Neuronal stem cell (in vitro differentiated cells): ENCODE data around the gene SMAD3.

Experiments used
- DNase-seq: peaks from one replicate; pipeline ENCODE4 v3.0.0-alpha.2; 2013; ENCODE audit warnings: low spot score
- H2AFZ ChIP-seq: one replicate; pipeline ENCODE4 v1.6.1; 2013; ENCODE audit warnings: mild to moderate bottlenecking, low read length, inconsistent platforms
- H2AK5ac ChIP-seq: 2 replicates; pipeline ENCODE4 v1.6.1; 2013; ENCODE audit warnings: low read depth, mild to moderate bottlenecking, inconsistent platforms, low read length, moderate library complexity, mixed read lengths
- H2BK120ac ChIP-seq: 2 replicates; pipeline ENCODE4 v1.6.1; 2013; ENCODE audit warnings: low read depth, mild to moderate bottlenecking, inconsistent platforms, low read length, moderate library complexity, mixed read lengths
- H2BK12ac ChIP-seq: one replicate; pipeline ENCODE4 v1.6.1; 2013; ENCODE audit warnings: low read length, inconsistent platforms
- H2BK15ac ChIP-seq: 2 replicates; pipeline ENCODE4 v1.6.1; 2013; ENCODE audit warnings: mild to moderate bottlenecking, low read length, inconsistent platforms, mixed read lengths
- H2BK5ac ChIP-seq: one replicate; pipeline ENCODE4 v1.6.1; 2013; ENCODE audit warnings: inconsistent platforms, mild to moderate bottlenecking, low read length, moderate library complexity
- H3K14ac ChIP-seq: one replicate; pipeline ENCODE4 v1.6.1; 2013; ENCODE audit warnings: low read length, inconsistent platforms
- H3K18ac ChIP-seq: 2 replicates; pipeline ENCODE4 v1.6.1; 2013; ENCODE audit warnings: low read length, inconsistent platforms
- H3K23ac ChIP-seq: 2 replicates; pipeline ENCODE4 v1.6.1; 2013; ENCODE audit warnings: low read depth, mild to moderate bottlenecking, mixed read lengths, low read length, inconsistent platforms; ENCODE audit not compliant: poor library complexity
- H3K27ac ChIP-seq: replicated peaks from 3 replicates; pipeline ENCODE4 v1.5.1; 2013; ENCODE audit warnings: low read length, inconsistent platforms
- H3K27me3 ChIP-seq, 3 experiments: 2 replicates each; pipeline ENCODE4 v1.6.1; 2013; ENCODE audit warnings: low read length in 3 of 3, mild to moderate bottlenecking in 2 of 3, inconsistent platforms in 1 of 3, low read depth in 1 of 3, mixed read lengths in 1 of 3, moderate library complexity in 1 of 3; ENCODE audit not compliant: control insufficient read depth in 3 of 3, insufficient read depth in 3 of 3
- H3K36me3 ChIP-seq, 2 donors: replicated peaks in 1 of 2; 2 replicates each; pipeline ENCODE4 v1.6.1; 2013; ENCODE audit warnings: low read length in 2 of 2; ENCODE audit not compliant: control insufficient read depth in 2 of 2, insufficient read depth in 2 of 2
- H3K4ac ChIP-seq: 2 replicates; pipeline ENCODE4 v1.6.1; 2013; ENCODE audit warnings: inconsistent platforms, mild to moderate bottlenecking, low read length, moderate library complexity
- H3K4me1 ChIP-seq, 2 donors: 1 replicate in 1 of 2; 2 replicates in 1 of 2; pipeline ENCODE4 v1.6.1; 2013; ENCODE audit warnings: low read length in 2 of 2, low read depth in 1 of 2; ENCODE audit not compliant: control insufficient read depth in 2 of 2, insufficient read depth in 1 of 2
- H3K4me2 ChIP-seq: one replicate; pipeline ENCODE4 v1.6.1; 2013; ENCODE audit warnings: mild to moderate bottlenecking, low read length, inconsistent platforms; ENCODE audit not compliant: insufficient read depth, poor library complexity, severe bottlenecking
- H3K4me3 ChIP-seq, 2 donors: 2 replicates each; pipeline ENCODE4 v1.5.1; 2013; ENCODE audit warnings: low read length in 2 of 2, mild to moderate bottlenecking in 2 of 2, inconsistent platforms in 1 of 2, moderate library complexity in 1 of 2
- H3K79me1 ChIP-seq: one replicate; pipeline ENCODE4 v1.6.1; 2013; ENCODE audit warnings: low read depth, mild to moderate bottlenecking, inconsistent platforms, low read length, moderate library complexity
- H3K9ac ChIP-seq: one replicate; pipeline ENCODE4 v1.6.1; 2013; ENCODE audit warnings: mild to moderate bottlenecking, low read depth, low read length, inconsistent platforms; ENCODE audit not compliant: poor library complexity
- H3K9me3 ChIP-seq, 2 donors: replicated peaks in 1 of 2; 2 replicates each; pipeline versions ENCODE3 to v1.6.1; 2013; ENCODE audit warnings: low read length in 2 of 2, mild to moderate bottlenecking in 2 of 2, inconsistent platforms in 1 of 2, low read depth in 1 of 2, mixed read lengths in 1 of 2, moderate library complexity in 1 of 2; ENCODE audit not compliant: control insufficient read depth in 2 of 2, insufficient read depth in 1 of 2
- H4K8ac ChIP-seq: one replicate; pipeline ENCODE4 v1.6.1; 2013; ENCODE audit warnings: low read depth, mild to moderate bottlenecking, inconsistent platforms, low read length, moderate library complexity
- H4K91ac ChIP-seq: one replicate; pipeline ENCODE4 v1.6.1; 2013; ENCODE audit warnings: low read length, low read depth, mild to moderate bottlenecking, inconsistent platforms; ENCODE audit not compliant: poor library complexity
- WGBS, 2 donors: extraction: QIAGEN DNeasy Blood & Tissue Kit; methylation state at CpG; one replicate each; pipeline ENCODE4 v1.1.7; 2013; ENCODE audit warnings: missing lambda C conversion rate in 2 of 2, mixed read lengths in 1 of 2; ENCODE audit not compliant: insufficient read length in 2 of 2, insufficient replicate concordance in 1 of 2; ENCODE audit errors: extremely low coverage in 2 of 2; 5-methylcytosine and 5-hydroxymethylcytosine counted together

Gene SMAD3

DNA sequence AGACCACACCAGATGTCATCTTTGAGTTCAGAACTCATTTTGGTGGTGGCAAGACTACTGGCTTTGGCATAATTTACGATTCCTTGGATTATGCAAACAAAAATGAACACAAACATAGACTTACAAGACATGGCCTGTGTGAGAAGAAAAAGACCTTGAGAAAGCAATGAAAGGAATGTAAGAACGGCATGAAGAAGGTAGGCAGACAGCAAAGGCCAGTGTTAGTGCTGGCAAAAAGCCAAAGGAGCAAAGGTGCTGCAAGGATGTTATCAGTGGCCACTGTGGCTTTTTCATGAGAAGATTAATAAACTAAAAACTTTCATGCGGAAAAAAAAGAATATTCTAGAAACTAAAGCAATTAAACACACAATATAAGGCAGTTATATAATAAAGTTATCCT, 167.2 kb downstream of the SMAD3 start:
- no peaks in the 10 kb centered on the region for H3K4me1 ChIP-seq
- peaks cover 20 to 75% of the 10 kb centered on the region in 2 donors for H3K36me3 ChIP-seq
- no peak overlapping the region for H4K91ac ChIP-seq
- no peak overlapping the region for H3K27ac ChIP-seq
- H3K4me2 ChIP-seq, result no peak overlapping the region
- no peak overlapping the region for H3K4me3 ChIP-seq
- no peaks in the 10 kb centered on the region for H3K79me1 ChIP-seq
- H3K4ac ChIP-seq, result no peak overlapping the region
- no peak overlapping the region for H3K14ac ChIP-seq
- H2AK5ac ChIP-seq, result no peak overlapping the region
- H3K9me3 ChIP-seq, result no peaks in the 10 kb centered on the region
- WGBS, 2 donors, result no CpG with 5 or more reads among the region's 3 CpGs
- no peak overlapping the region for H2BK120ac ChIP-seq
- no peak overlapping the region for H2BK5ac ChIP-seq
- H3K9ac ChIP-seq, result no peak overlapping the region
- no peak overlapping the region for H3K18ac ChIP-seq
- no peak overlapping the region for H4K8ac ChIP-seq
- no peaks in the 10 kb centered on the region for H3K27me3 ChIP-seq
- H2AFZ ChIP-seq, result no peak overlapping the region
- no peak overlapping the region for H3K23ac ChIP-seq
- no peak for DNase-seq
- no peak overlapping the region for H2BK15ac ChIP-seq
- H2BK12ac ChIP-seq, result no peak overlapping the region

DNA sequence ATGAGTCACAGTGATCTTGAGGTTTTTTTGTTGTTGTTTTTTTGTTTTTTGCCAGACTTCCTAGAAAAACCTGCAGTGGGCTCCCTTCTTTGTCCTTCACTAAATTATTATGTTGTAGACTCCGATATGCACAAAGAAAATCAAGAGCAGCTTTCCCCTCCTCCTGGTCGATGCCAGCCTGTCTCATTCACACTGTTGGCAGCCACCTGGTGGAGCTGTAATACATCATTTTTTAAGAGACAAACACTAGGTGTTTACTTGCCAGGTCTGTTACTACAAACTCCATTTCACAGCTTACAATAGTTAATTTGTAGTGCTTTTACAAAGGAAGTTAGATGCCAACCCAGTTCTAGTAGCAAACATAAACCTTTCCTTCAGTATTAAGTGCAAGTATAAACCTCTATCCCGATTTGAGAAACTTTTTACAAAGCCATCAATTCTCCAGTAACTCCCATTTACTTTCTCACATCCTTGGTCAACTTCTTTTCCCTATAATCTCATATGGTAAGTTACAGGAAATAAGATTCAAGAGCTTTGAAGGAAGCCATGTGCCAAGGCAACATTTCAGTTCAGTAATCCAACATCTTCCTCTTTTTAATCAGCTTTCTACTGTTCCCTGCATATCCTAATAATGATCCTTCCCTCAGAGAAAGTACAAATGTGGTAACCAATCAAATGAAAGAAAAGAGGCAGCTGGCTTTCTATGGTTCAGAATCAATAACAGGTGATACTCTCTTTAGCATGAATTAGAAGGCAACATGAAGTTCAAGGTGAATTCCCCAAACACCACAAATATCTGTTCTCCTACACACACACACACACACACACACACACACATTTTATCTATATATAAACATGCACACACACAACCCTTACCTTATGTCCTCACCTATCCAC, 175.1 kb downstream of the SMAD3 start:
- Histone ChIP-seq H3K4me3 (no peak overlapping the region), H4K91ac (no peak overlapping the region), H3K14ac (no peak overlapping the region), H2AK5ac (no peak overlapping the region), H2BK15ac (no peak overlapping the region), H3K18ac (no peak overlapping the region), H2AFZ (no peak overlapping the region), H3K9ac (no peak overlapping the region), H3K9me3 (peaks cover 0 to 5% of the 10 kb centered on the region in 2 donors), H3K4me2 (no peak overlapping the region), H3K27ac (no peak overlapping the region), H2BK120ac (no peak overlapping the region), H3K79me1 (no peaks in the 10 kb centered on the region), H4K8ac (no peak overlapping the region), H3K4me1 (no peaks in the 10 kb centered on the region), H3K36me3 (peaks cover 0 to 9% of the 10 kb centered on the region in 2 donors), H3K23ac (no peak overlapping the region), H2BK12ac (no peak overlapping the region), H2BK5ac (no peak overlapping the region), H3K27me3 (no peaks in the 10 kb centered on the region), H3K4ac (no peak overlapping the region)
- WGBS, 2 donors, result no CpG with 5 or more reads among the region's 3 CpGs
- DNase-seq, result no peak

DNA sequence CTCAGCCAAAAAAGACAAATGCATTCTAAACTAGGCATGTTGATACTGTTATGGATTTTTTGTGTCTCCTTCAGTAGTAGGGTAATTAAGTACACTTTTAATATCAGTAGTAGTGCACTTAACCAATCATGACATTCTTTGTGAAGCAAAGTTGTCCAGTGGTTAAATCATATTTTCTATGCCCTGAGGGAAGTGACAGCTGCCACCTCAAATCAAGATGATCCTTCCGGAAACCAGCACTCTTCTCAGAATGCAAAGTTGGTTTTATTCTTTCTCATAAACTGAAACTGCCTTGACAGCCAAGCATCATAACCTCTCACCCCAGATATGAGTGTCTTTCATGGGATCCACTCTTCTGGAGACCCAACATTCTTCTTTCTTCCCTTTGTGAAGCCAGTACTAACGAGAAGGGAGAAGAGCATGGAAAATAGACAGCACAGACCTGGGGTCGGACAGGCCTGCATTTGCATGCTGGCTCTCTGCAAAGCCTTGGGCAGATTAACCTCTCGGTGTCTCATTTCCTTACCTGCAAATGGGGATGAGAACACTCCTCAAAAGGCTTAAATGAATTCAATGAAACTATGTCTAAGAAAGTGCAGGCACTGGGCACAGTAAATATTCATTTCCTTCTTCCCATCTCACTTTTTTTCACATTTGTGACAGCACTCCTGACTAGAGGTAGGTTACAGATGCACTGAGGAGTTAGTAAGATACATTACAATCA, 175.9 kb downstream of the SMAD3 start:
- H2AFZ ChIP-seq, result no peak overlapping the region
- no peak overlapping the region for H4K8ac ChIP-seq
- no peak overlapping the region for H3K4ac ChIP-seq
- H2AK5ac ChIP-seq, result no peak overlapping the region
- no peak overlapping the region for H2BK12ac ChIP-seq
- no peak overlapping the region for H3K14ac ChIP-seq
- no peak overlapping the region for H3K9ac ChIP-seq
- H3K79me1 ChIP-seq, result no peaks in the 10 kb centered on the region
- no peak overlapping the region for H3K27ac ChIP-seq
- H3K36me3 ChIP-seq, result peaks cover 0 to 9% of the 10 kb centered on the region in 2 donors
- no peak overlapping the region for H3K18ac ChIP-seq
- H3K23ac ChIP-seq, result no peak overlapping the region
- no peak overlapping the region for H4K91ac ChIP-seq
- H2BK5ac ChIP-seq, result no peak overlapping the region
- H3K4me3 ChIP-seq, result no peak overlapping the region
- peaks cover 0 to 5% of the 10 kb centered on the region in 2 donors for H3K9me3 ChIP-seq
- no peak overlapping the region for H2BK15ac ChIP-seq
- WGBS, 2 donors, result no CpG with 5 or more reads among the region's 4 CpGs
- no peak overlapping the region for H3K4me2 ChIP-seq
- no peaks in the 10 kb centered on the region for H3K27me3 ChIP-seq
- DNase-seq, result no peak
- H3K4me1 ChIP-seq, result no peaks in the 10 kb centered on the region
- no peak overlapping the region for H2BK120ac ChIP-seq

DNA sequence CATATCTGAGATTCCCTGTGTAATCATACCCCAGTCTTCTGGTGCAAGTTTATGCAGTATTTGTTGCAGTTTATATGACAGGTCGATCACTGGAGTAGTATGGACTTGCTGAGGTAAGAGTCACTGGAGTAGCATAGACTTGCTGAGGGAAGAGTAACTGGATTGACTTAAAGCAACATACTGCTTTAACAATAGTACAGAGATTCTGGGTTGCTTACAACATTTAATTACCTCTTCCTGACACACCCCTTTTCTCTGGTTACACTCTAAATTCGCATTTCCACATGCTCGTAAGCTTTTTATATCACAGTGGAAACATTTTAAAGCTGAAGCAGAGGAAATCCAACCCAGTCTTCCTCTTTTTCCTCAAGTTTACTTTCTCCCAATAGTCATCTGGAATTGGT, 177.3 kb downstream of the SMAD3 start:
- Histone ChIP-seq H3K36me3 (peaks cover 0 to 6% of the 10 kb centered on the region in 2 donors), H3K18ac (no peak overlapping the region), H4K8ac (no peak overlapping the region), H3K27me3 (no peaks in the 10 kb centered on the region), H4K91ac (no peak overlapping the region), H3K4ac (no peak overlapping the region), H3K14ac (no peak overlapping the region), H2BK12ac (no peak overlapping the region), H2AK5ac (no peak overlapping the region), H2BK15ac (no peak overlapping the region), H3K27ac (no peak overlapping the region), H3K23ac (no peak overlapping the region), H2BK5ac (no peak overlapping the region), H3K4me3 (no peak overlapping the region), H2AFZ (no peak overlapping the region), H3K79me1 (no peaks in the 10 kb centered on the region), H3K4me1 (no peaks in the 10 kb centered on the region), H3K9me3 (peaks cover 0 to 5% of the 10 kb centered on the region in 2 donors), H2BK120ac (no peak overlapping the region), H3K4me2 (no peak overlapping the region), H3K9ac (no peak overlapping the region)
- no CpG with 5 or more reads among the region's 3 CpGs for WGBS, 2 donors
- DNase-seq, result no peak
